Activated CD4-positive, alpha-beta T cell treated with anti-CD3 and anti-CD28 coated beads, Interleukin-2, amount 10 ng/mL, durations not matched to agents 24 days and 14 days (primary cell): ENCODE measurements around the gene BMPR1A. TPM values are rescaled to one million over a fixed set of nuclear protein-coding genes. Genes with fewer than 3 reads are reported as not detected.
"Not testable (repeated sequence)": the region's sequence is repeated elsewhere in the genome, so short reads cannot be mapped to it uniquely, and the experiment has no call there.

ENCODE experiments used
- DNase-seq: peaks from one replicate; pipeline ENCODE4 v3.0.0; 2022
- H3K27ac Mint-ChIP-seq: one replicate; pipeline ENCODE4 v1.8.0; 2022; ENCODE audit warnings: mild to moderate bottlenecking, mixed read lengths
- H3K27me3 Mint-ChIP-seq: one replicate; pipeline ENCODE4 v1.8.0; 2022; ENCODE audit warnings: mixed read lengths
- H3K36me3 Mint-ChIP-seq: one replicate; pipeline ENCODE4 v1.8.0; 2022; ENCODE audit warnings: low read depth, mild to moderate bottlenecking, mixed read lengths
- H3K4me1 Mint-ChIP-seq: one replicate; pipeline ENCODE4 v1.8.0; 2021; ENCODE audit warnings: mixed read lengths
- H3K4me3 Mint-ChIP-seq: one replicate; pipeline ENCODE4 v1.8.0; 2022; ENCODE audit warnings: mild to moderate bottlenecking, moderate library complexity, mixed read lengths
- H3K9me3 Mint-ChIP-seq: one replicate; pipeline ENCODE4 v1.8.0; 2021; ENCODE audit warnings: mixed read lengths
- intact Hi-C: fragments of 100-400 bp; cut with micrococcal nuclease; formaldehyde crosslinking; loops from one replicate; pipeline ENCODE4 v1.15.1; 2023
- total RNA-seq: library from RNA; stranded (reverse); gene quantifications from 2 replicates; pipeline ENCODE4 v1.2.3, GENCODE V29; 2022

BMPR1A gene
- total RNA-seq, 1 donor from 2014 or later: 10.5 TPM

GRCh38 chr10:86944907-86945306 is 188.5 kb downstream of the BMPR1A start:
- Mint-ChIP-seq H3K9me3 (no peaks in the 10 kb centered on the region), H3K27ac (no peak overlapping the region), H3K4me3 (no peak overlapping the region), H3K27me3 (peaks cover 8% of the 10 kb centered on the region), H3K36me3 (no peaks in the 10 kb centered on the region), H3K4me1 (no peaks in the 10 kb centered on the region)
- DNase-seq: no peak
- intact Hi-C loops: no loop called here

- Mint-ChIP-seq H3K27me3 (peaks cover 8% of the 10 kb centered on the region), H3K36me3 (no peaks in the 10 kb centered on the region), H3K27ac (no peak overlapping the region), H3K4me3 (no peak overlapping the region), H3K4me1 (peaks cover 4% of the 10 kb centered on the region), H3K9me3 (no peaks in the 10 kb centered on the region)
- no peak for DNase-seq
- intact Hi-C loops: no loop called here
Observed at GRCh38 chr10:86945361-86946212, 189.2 kb downstream of the BMPR1A start.

- H3K4me3 Mint-ChIP-seq: no peak overlapping the region
Observed at GRCh38 chr10:86946213-86947155, 190.1 kb downstream of the BMPR1A start.

GRCh38 chr10:86947806-86948205 is 191.4 kb downstream of the BMPR1A start:
- H3K4me3 Mint-ChIP-seq, H3K27me3 Mint-ChIP-seq, intact Hi-C loops, DNase-seq, H3K27ac Mint-ChIP-seq, H3K36me3 Mint-ChIP-seq, H3K4me1 Mint-ChIP-seq: not testable (repeated sequence)
- H3K9me3 Mint-ChIP-seq: peaks cover 11% of the 10 kb centered on the region

More at GRCh38 chr10:86946213-86947155, 190.1 kb downstream of the BMPR1A start:
- DNase-seq: no peak
- Mint-ChIP-seq H3K4me1 (peaks cover 5% of the 10 kb centered on the region), H3K27me3 (peaks cover 8% of the 10 kb centered on the region), H3K9me3 (no peaks in the 10 kb centered on the region), H3K27ac (no peak overlapping the region), H3K36me3 (no peaks in the 10 kb centered on the region)
- intact Hi-C loops: no loop called here

GRCh38 chr10:86950349-86950748 is 193.9 kb downstream of the BMPR1A start:
- Mint-ChIP-seq H3K9me3 (peaks cover 11% of the 10 kb centered on the region), H3K27me3 (peaks cover 8% of the 10 kb centered on the region), H3K36me3 (peaks cover 3% of the 10 kb centered on the region), H3K4me1 (peaks cover 5% of the 10 kb centered on the region), H3K4me3 (peak overlapping the region; percentile 42), H3K27ac (peak overlapping the region; percentile 51)
- intact Hi-C loops: no loop called here
- peak; percentile 66 for DNase-seq

GRCh38 chr10:86951184-86951761 is 194.9 kb downstream of the BMPR1A start:
- Mint-ChIP-seq H3K36me3 (peaks cover 3% of the 10 kb centered on the region), H3K27me3 (peaks cover 8% of the 10 kb centered on the region), H3K27ac (no peak overlapping the region), H3K4me3 (no peak overlapping the region), H3K9me3 (peaks cover 11% of the 10 kb centered on the region), H3K4me1 (peaks cover 5% of the 10 kb centered on the region)
- DNase-seq: no peak
- intact Hi-C loops: no loop called here

GRCh38 chr10:86952106-86952505 is 195.7 kb downstream of the BMPR1A start:
- H3K27me3 Mint-ChIP-seq: peaks cover 4% of the 10 kb centered on the region
- H3K9me3 Mint-ChIP-seq: peaks cover 11% of the 10 kb centered on the region
- intact Hi-C loops: no loop called here
- H3K4me1 Mint-ChIP-seq: peaks cover 5% of the 10 kb centered on the region
- no peak overlapping the region for H3K27ac Mint-ChIP-seq
- no peak overlapping the region for H3K4me3 Mint-ChIP-seq
- no peak for DNase-seq
- H3K36me3 Mint-ChIP-seq: peaks cover 3% of the 10 kb centered on the region

- peaks cover 11% of the 10 kb centered on the region for H3K9me3 Mint-ChIP-seq
- DNase-seq, H3K36me3 Mint-ChIP-seq, H3K27me3 Mint-ChIP-seq, H3K27ac Mint-ChIP-seq, intact Hi-C loops, H3K4me3 Mint-ChIP-seq, H3K4me1 Mint-ChIP-seq: not testable (repeated sequence)
Observed at GRCh38 chr10:86952697-86953096, 196.3 kb downstream of the BMPR1A start.

GRCh38 chr10:86953747-86954680 is 197.6 kb downstream of the BMPR1A start:
- Mint-ChIP-seq H3K27ac (no peak overlapping the region), H3K4me1 (peaks cover 5% of the 10 kb centered on the region), H3K27me3 (peaks cover 1% of the 10 kb centered on the region), H3K36me3 (peaks cover 3% of the 10 kb centered on the region), H3K4me3 (no peak overlapping the region), H3K9me3 (peaks cover 11% of the 10 kb centered on the region)
- DNase-seq: no peak
- intact Hi-C loops: no loop called here

- Mint-ChIP-seq H3K27ac (no peak overlapping the region), H3K4me1 (peaks cover 5% of the 10 kb centered on the region), H3K9me3 (peaks cover 11% of the 10 kb centered on the region), H3K36me3 (peaks cover 3% of the 10 kb centered on the region), H3K4me3 (no peak overlapping the region), H3K27me3 (peaks cover 1% of the 10 kb centered on the region)
- intact Hi-C loops: no loop called here
- DNase-seq: no peak
Observed at GRCh38 chr10:86954681-86955500, 198.5 kb downstream of the BMPR1A start.

GRCh38 chr10:86955501-86956194 is 199.2 kb downstream of the BMPR1A start:
- no peak for DNase-seq
- H3K4me1 Mint-ChIP-seq: peaks cover 2% of the 10 kb centered on the region
- H3K4me3 Mint-ChIP-seq: no peak overlapping the region
- peaks cover 11% of the 10 kb centered on the region for H3K9me3 Mint-ChIP-seq
- intact Hi-C loops: no loop called here
- peaks cover 1% of the 10 kb centered on the region for H3K27me3 Mint-ChIP-seq
- no peak overlapping the region for H3K27ac Mint-ChIP-seq
- peaks cover 3% of the 10 kb centered on the region for H3K36me3 Mint-ChIP-seq
